Uterus (tissue), 2 donors: ENCODE measurements around the gene DNASE2.

Experiments
- CTCF ChIP-seq, 4 experiments: fragments of 200-600 bp in 2 of 4; fragments of 450-650 bp in 2 of 4; sonication (generic) in 2 of 4; IDR thresholded peaks; one replicate each; pipeline ENCODE4 v1.5.1; 2016 to 2019; ENCODE audit warnings: antibody characterized with exemption in 4 of 4, mild to moderate bottlenecking in 2 of 4, moderate library complexity in 1 of 4
- POLR2A ChIP-seq, 2 donors: fragments of 450-650 bp; IDR thresholded peaks; one replicate each; pipeline ENCODE4 v1.6.1; 2016; ENCODE audit warnings: antibody characterized with exemption in 2 of 2, mild to moderate bottlenecking in 1 of 2, moderate library complexity in 1 of 2

GRCh38 chr19:12891553-12892021 lies 10.3 kb upstream of the DNASE2 start:
- TF ChIP-seq CTCF (IDR thresholded peaks at IDR 0.05) (no peak), POLR2A (IDR thresholded peaks at IDR 0.05) (no peak)
